ENCODE measurements around the gene SETD1A. TPM values are rescaled to one million over a fixed set of nuclear protein-coding genes. Genes with fewer than 3 reads are reported as not detected.

Gene SETD1A
- total RNA-seq, 2 donors from 2014 or later = 3.8 to 8.6 TPM

DNA sequence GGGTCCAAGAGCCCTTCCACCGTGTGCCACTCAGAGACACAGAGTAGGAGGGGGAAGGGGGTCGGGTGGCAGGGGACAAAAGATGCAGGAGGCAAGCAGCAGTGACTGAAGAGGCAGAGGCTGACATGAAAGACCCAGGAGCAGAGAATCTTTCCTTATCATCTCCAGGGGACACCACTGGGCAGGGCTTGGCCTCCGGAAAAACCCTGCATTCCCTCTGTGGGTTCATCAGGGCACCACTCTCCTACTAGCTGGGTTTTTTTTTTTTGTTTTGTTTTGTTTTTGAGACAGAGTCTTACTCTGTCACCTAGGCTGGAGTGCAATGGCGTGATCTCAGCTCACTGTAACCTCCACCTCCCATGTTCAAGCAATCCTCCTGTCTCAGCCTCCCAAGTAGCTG, 73.7 kb downstream of the SETD1A start:
- Histone ChIP-seq H3K4me3 (no peak overlapping the region), H3K27ac (no peak overlapping the region), H3K27me3 (no peaks in the 10 kb centered on the region), H3K36me3 (peaks cover 20% of the 10 kb centered on the region), H3K9me3 (no peaks in the 10 kb centered on the region), H3K4me1 (peaks cover 0 to 15% of the 10 kb centered on the region in 2 donors)
- TF ChIP-seq, protein P1, sequence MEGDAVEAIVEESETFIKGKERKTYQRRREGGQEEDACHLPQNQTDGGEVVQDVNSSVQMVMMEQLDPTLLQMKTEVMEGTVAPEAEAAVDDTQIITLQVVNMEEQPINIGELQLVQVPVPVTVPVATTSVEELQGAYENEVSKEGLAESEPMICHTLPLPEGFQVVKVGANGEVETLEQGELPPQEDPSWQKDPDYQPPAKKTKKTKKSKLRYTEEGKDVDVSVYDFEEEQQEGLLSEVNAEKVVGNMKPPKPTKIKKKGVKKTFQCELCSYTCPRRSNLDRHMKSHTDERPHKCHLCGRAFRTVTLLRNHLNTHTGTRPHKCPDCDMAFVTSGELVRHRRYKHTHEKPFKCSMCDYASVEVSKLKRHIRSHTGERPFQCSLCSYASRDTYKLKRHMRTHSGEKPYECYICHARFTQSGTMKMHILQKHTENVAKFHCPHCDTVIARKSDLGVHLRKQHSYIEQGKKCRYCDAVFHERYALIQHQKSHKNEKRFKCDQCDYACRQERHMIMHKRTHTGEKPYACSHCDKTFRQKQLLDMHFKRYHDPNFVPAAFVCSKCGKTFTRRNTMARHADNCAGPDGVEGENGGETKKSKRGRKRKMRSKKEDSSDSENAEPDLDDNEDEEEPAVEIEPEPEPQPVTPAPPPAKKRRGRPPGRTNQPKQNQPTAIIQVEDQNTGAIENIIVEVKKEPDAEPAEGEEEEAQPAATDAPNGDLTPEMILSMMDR (IDR thresholded peaks at IDR 0.05) = no peak
- no peak for DNase-seq (ENCODE audit: low spot score)

DNA sequence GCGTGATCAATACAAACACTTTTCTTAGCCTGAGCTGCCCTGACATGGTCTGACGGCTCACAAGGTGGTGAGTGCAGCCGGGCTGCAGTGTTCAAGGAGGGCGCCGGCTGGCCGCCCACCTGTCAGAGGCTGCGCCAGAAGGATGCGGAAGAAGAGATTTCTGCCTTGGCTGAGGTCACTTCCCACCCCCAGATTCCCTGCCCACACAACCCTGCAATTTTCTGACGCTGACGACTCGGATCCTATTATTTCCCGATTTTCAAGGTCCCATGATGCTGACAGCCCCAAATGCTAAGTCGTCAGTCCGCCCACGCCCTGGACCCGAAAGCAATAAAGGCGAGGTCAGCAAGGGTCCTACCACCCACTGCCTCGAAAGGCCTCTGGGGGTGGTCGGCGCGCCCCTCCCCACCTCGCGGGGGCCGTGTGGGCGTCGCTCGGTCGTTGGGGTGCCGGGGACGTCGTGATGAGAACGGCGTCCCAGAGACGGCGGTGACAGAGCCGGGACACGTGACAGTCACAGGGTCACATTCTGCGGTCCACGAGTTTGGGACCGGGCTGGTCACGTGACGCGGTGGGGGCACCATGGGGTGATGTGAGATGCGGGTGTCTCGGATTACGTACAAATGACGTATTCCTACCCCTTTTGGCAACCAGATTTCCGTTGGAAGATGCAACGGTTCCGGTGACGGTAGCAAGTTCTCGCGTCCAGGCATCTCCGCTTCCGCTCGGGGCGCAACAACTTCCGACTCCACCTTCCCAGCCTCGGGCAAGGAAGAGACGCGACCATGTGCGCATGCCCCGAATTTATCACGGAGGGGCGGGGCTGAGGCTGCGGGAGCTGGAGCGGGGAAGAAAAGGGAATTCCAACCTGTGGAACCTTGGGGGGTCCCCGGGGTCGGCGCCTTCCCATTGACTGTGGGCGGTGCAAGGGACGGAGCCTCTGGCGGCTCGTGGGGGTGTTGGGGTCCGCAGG, 75.5 kb downstream of the SETD1A start, which contains the start of gene STX4:
STX4 (plus strand) TSS at position 823 of the 973 bp plus-strand sequence. CDS start 248 bp downstream, outside the sequence.
- H3K36me3 ChIP-seq = peaks cover 33% of the 10 kb centered on the region
- H3K27ac ChIP-seq = peak within 1 kb of the TSS; percentile 91 to 97
- H3K4me1 ChIP-seq = peaks cover 0 to 15% of the 10 kb centered on the region in 2 donors
- no peaks in the 10 kb centered on the region for H3K27me3 ChIP-seq
- H3K4me3 ChIP-seq = peak within 1 kb of the TSS; percentile 77 to 81
- no peaks in the 10 kb centered on the region for H3K9me3 ChIP-seq
- peak; percentile 98 for DNase-seq (ENCODE audit: low spot score)
- TF ChIP-seq, protein P1 (IDR thresholded peaks at IDR 0.05) = no peak

DNA sequence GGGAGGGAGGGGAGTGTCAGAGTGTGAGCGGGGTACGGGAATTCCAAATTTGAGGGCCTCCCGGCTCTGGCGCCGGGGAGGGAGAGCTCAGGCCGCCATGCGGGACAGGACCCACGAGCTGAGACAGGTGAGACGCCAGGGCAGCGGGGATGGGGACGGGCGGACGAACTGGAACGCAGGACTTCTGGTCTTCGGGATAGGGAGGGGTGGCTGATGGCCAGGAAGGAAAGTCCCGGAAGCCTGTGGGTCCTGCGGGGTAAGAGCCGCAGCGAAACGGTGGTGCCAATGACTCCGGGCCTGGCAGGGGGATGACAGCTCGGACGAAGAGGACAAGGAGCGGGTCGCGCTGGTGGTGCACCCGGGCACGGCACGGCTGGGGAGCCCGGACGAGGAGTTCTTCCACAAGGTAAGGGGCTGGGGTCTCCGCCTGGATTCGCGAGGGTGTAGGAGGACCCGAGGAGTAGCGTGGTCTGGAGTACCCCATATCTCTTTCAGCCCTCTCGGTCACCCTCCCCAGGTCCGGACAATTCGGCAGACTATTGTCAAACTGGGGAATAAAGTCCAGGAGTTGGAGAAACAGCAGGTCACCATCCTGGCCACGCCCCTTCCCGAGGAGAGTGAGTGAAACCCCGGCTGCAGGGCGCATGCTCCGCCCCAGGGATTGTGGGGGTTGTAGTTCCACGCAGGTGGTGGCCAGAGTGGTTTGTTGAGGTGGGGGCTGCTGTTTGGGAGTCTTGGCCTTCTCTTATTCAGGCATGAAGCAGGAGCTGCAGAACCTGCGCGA, 76.3 kb downstream of the SETD1A start:
- peak overlapping the region; percentile 91 to 97 for H3K27ac ChIP-seq
- DNase-seq (ENCODE audit: low spot score) = peak; percentile 94
- H3K9me3 ChIP-seq = no peaks in the 10 kb centered on the region
- H3K4me1 ChIP-seq = peaks cover 0 to 15% of the 10 kb centered on the region in 2 donors
- H3K36me3 ChIP-seq = peaks cover 41% of the 10 kb centered on the region
- H3K4me3 ChIP-seq = peak overlapping the region; percentile 77 to 81
- H3K27me3 ChIP-seq = no peaks in the 10 kb centered on the region
- TF ChIP-seq, protein P1 (IDR thresholded peaks at IDR 0.05) = no peak

Other genes with a start within 250 kb of the SETD1A start
- 10 to 100 TPM; 16.0 to 22.1 TPM for gene PHKG2, start 209.3 kb upstream of the SETD1A start, total RNA-seq
- gene CFAP119, start 195.7 kb upstream of the SETD1A start, total RNA-seq = under 1 TPM; 0.37 to 0.83 TPM
- gene RNF40, start 195.4 kb upstream of the SETD1A start, total RNA-seq = 10 to 100 TPM; 48.5 to 59.5 TPM
- gene ZNF629, start 170.5 kb upstream of the SETD1A start, total RNA-seq = 10 to 100 TPM; 21.2 to 22.9 TPM
- gene BCL7C, start 63.7 kb upstream of the SETD1A start, total RNA-seq = 10 to 100 TPM; 21.1 to 35.1 TPM
- gene CTF1, start 61.1 kb upstream of the SETD1A start, total RNA-seq = 1 to 10 TPM; 6.5 to 7.6 TPM
- gene FBXL19, start 34.2 kb upstream of the SETD1A start, total RNA-seq = 1 to 10 TPM; 5.7 to 7.9 TPM
- 10 to 100 TPM; 22.4 to 23.0 TPM for gene ORAI3, start 8.7 kb upstream of the SETD1A start, total RNA-seq
- gene HSD3B7, start 27.5 kb downstream of the SETD1A start, total RNA-seq = 1 to 10 TPM; 6.0 to 8.5 TPM
- gene STX1B, start 52.9 kb downstream of the SETD1A start, total RNA-seq = 1 to 10 TPM; 1.3 to 2.1 TPM
- gene STX4, start 75.8 kb downstream of the SETD1A start, total RNA-seq = 10 to 100 TPM; 17.1 to 23.8 TPM
- gene ZNF668, start 116.5 kb downstream of the SETD1A start, total RNA-seq = 1 to 10 TPM; 7.4 to 9.2 TPM
- 10 to 100 TPM in 1 of 2 donors, 1 to 10 TPM in 1; 6.2 to 10.8 TPM for gene ZNF646, start 116.7 kb downstream of the SETD1A start, total RNA-seq
- gene PRSS53, start 131.2 kb downstream of the SETD1A start, total RNA-seq = under 1 TPM; 0.15 to 0.43 TPM
- 10 to 100 TPM; 64.9 to 71.8 TPM for gene VKORC1, start 137.0 kb downstream of the SETD1A start, total RNA-seq
- 10 to 100 TPM; 52.0 to 62.3 TPM for gene BCKDK, start 150.6 kb downstream of the SETD1A start, total RNA-seq
- gene KAT8, start 159.9 kb downstream of the SETD1A start, total RNA-seq = 10 to 100 TPM; 58.0 to 64.3 TPM
- gene PRSS8, start 178.0 kb downstream of the SETD1A start, total RNA-seq = 1 to 10 TPM in 1 of 2 donors, not detected in 1; 2.4 TPM
- gene PRSS36, start 192.3 kb downstream of the SETD1A start, total RNA-seq = 1 to 10 TPM; 1.3 to 1.9 TPM
- gene FUS, start 222.4 kb downstream of the SETD1A start, total RNA-seq = 10 to 100 TPM; 16.9 to 34.3 TPM
- 10 to 100 TPM in 1 of 2 donors, 1 to 10 TPM in 1; 7.9 to 13.8 TPM for gene PYCARD, start 245.0 kb downstream of the SETD1A start, total RNA-seq

All from right atrium auricular region (tissue), 2 donors.